ENCODE measurements around the gene MT1F.
"Not testable (repeated sequence)": the region's sequence is repeated elsewhere in the genome, so short reads cannot be mapped to it uniquely, and the experiment has no call there.

- TF ChIP-seq POLR2AphosphoS5, POLR2A, TAF1 (IDR thresholded peaks at IDR 0.05; ENCODE audit: low read depth, low read length): not testable (repeated sequence)
Measured at GRCh38 chr16:56623184-56623583, 34.6 kb upstream of the MT1F start.

Data from GM12891 (cell line).